Measurements from ENCODE around the gene SEPTIN2. TPM values are rescaled to one million over a fixed set of nuclear protein-coding genes. Genes with fewer than 3 reads are reported as not detected.
"Not testable (repeated sequence)": the region's sequence is repeated elsewhere in the genome, so short reads cannot be mapped to it uniquely, and the experiment has no call there.

Gene SEPTIN2
- total RNA-seq, 1 donor from 2014 or later, result 139 TPM

DNA sequence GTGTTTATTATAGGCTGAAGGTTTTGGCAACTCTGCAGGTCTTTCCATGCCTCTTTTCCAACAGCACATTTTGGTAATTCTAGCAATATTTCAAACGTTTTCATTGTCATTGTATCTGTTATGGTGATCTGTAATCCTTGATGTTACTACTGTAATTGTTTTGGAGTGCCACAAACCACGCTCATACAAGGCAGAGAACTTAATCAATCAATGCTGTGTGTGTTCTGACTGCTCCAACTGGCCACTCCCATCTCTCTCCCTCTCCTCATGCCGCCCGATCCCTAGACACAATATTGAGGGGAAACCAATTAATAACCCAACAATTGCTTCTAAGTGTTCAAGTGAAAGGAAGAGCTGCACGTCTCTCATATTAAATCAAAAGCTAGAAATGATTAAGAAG lies 33.2 kb upstream of the SEPTIN2 start:
- DNase-seq (no peak), ATAC-seq (ENCODE audit: poor library complexity) (no peak)
- intact Hi-C loops (cut with DNase I), result no loop called here

DNA sequence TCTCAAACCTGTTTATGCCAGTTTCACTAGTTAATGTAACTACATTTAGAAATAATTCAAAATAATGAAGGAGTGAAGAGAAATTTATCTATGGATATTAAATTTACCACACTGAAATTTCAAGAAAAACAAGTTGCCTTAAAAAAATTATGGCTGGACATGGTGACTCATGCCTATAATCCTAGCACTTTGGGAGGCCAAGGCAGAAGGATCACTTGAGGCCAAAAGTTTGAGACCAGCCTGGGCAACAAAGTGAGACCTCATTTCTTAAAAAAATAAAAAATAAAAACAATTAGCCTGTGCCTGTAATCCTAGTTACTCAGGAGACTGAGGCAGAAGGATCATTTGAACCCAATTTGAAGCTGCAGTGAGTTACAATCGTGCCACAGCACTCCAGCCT lies 30.1 kb upstream of the SEPTIN2 start:
- no peak for DNase-seq
- no peak for ATAC-seq (ENCODE audit: poor library complexity)
- intact Hi-C loops (cut with DNase I), result no loop called here

DNA sequence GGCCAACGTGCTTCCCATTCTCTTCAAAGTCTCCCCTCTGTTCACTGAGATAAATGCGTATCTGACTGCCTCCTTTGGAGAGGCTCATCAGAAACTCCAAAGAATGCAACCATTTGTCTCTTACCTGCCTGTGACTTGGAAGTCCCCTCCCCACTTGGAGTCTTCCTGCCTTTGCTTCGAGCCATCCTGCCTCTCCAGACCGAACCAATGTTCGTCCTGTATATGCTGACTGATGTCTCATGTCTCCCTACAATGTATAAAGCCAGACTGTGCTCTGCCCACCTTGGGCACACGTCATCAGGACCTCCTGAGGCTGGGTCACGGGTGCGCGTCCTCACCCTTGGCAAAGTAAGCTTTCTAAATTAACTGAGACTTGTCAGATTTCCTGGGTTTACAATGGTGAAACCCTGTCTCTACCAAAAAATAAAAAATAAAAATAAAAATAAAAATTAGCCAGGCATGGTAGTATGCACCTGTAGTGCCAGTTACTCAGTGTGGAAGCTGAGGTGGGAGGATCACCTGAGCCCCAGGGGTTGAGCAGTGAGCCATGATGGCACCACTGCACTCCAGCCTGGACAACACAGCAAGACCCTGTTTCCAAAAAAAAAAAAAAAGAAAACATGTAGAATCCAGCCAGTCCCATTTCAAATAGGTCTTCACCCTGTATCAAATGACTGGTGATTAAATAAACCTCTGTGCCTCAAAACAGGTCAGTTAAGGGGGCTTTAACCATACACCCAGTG lies 29.2 kb upstream of the SEPTIN2 start:
- intact Hi-C loops (cut with DNase I), result no loop called here
- ATAC-seq (ENCODE audit: poor library complexity) (no peak), DNase-seq (no peak)

DNA sequence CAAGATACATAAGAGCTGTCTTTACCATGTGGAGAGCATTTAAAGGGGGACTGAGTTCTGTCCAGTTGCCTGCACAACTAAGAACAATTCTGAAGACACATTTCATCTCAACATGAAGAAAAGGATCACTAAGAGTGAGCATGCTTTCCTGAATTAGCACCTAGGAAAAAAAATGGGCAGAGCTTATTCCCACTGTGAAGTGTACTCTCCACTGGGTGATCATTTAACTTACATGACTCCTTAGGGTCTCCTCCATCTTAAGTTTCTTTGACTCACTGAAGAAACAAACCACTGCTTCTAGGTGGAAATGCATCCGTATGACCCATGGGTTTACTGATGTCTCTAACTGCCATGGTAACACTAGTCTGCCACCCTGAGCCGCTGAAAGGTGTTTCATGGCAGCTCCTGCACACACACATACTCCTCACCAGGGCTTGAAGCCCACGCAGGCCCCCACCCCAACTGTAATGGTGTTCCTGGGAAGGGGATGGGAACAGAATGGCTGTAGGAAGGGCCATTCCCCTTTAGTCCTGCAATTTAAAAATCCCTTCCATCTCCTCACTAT lies 27.3 kb upstream of the SEPTIN2 start:
- intact Hi-C loops (cut with DNase I), result no loop called here
- no peak for DNase-seq
- ATAC-seq (ENCODE audit: poor library complexity), result no peak

DNA sequence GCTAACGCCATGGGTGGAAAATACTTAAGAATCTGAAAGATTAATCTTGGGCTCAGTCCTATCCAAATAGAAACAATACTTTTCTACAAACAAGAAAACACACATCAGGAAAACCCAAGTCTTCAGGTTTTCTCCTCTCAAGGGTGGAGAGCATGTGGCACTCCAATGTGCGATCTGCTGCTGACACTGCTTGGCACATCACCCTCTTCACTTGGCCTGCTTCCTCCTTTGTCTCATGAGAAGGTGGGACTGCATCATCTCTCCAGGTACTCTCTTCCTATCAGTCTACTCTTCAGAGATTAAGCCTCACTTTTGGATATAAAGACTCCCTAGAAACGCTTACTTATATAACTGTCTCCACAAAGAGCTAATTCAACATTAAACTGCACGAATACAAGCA lies 26.7 kb upstream of the SEPTIN2 start:
- ATAC-seq (ENCODE audit: poor library complexity) (peak; percentile 45), DNase-seq (no peak)
- intact Hi-C loops (cut with DNase I), result no loop called here

DNA sequence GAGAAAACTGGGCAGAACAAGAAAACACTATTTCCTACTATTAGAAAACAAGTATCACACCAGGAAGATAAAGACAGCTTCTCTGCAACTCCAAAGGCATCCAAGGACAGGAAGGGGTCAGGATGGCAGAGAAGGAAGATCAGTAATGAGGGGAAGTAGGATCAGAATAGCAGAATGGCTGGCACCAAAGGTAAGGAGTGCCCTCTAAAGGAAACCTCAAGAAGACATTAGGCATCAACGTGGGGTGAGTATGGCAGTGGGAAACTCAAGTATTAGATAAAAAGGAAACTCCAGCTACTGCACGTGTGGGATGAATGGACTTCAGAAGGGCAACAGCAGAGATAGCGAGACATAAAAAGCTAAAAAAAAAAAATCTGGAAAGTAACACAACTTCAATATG lies 26.1 kb upstream of the SEPTIN2 start:
- no peak for ATAC-seq (ENCODE audit: poor library complexity)
- intact Hi-C loops (cut with DNase I), result no loop called here
- DNase-seq, result no peak

DNA sequence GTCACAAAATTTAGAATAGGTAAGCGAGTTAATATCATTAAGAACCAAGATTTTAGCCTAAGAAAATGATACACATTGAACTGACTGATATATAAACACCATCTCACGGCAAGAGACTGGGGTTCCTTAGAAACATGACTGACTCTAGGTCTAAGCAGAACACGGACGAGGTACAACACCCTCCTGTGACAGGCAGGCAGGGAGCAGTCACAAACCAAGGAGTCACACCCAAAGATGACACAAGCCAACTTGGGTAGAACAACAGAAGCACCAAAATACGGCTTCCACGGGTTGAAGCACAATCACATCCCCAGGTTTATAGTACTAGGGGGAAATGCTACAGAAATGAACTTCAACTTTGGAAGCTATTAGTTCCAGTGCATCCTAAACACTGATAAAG lies 24.6 kb upstream of the SEPTIN2 start:
- ATAC-seq (ENCODE audit: poor library complexity), result no peak
- intact Hi-C loops (cut with DNase I), result no loop called here
- no peak for DNase-seq

DNA sequence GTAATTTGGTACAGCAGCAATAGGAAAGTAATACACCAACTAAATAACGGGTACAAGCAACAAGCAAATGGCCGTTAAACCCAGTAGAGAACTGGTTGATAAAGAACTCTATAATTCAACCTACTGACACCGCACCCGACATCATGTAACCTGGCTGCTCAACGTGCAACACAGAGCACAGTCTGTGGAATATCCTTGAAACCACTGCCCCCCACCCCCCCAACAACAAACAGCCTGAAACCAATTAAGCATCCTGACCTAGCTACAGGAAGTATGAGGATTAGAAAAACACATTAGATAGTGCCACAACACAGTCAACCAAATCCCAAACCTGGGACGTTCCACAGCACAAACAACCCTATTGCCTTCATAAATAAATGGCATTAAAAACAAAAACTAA lies 23.7 kb upstream of the SEPTIN2 start:
- ATAC-seq (ENCODE audit: poor library complexity) (no peak), DNase-seq (no peak)
- intact Hi-C loops (cut with DNase I), result no loop called here

DNA sequence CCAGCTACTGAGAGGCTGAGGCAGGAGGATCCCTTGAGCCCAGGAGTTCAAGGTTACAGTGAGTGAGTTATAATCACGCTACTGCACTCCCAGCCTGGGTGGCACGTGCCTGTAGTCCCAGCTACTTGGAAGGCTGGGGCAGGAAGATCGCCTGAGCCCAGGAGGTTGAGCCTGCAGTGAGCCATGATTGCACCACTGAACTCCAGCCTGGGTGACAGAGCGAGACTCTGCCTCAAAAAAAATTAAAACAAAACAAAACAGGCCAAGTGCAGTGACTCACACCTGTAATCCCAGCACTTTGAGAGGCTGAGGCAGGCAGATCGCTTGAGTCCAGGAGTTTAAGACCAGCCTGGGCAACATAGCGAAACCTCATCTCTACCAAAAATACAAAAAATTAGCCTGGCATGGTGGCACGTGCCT lies 22.3 kb upstream of the SEPTIN2 start:
- DNase-seq; ATAC-seq (ENCODE audit: poor library complexity); intact Hi-C loops (cut with DNase I): not testable (repeated sequence)

DNA sequence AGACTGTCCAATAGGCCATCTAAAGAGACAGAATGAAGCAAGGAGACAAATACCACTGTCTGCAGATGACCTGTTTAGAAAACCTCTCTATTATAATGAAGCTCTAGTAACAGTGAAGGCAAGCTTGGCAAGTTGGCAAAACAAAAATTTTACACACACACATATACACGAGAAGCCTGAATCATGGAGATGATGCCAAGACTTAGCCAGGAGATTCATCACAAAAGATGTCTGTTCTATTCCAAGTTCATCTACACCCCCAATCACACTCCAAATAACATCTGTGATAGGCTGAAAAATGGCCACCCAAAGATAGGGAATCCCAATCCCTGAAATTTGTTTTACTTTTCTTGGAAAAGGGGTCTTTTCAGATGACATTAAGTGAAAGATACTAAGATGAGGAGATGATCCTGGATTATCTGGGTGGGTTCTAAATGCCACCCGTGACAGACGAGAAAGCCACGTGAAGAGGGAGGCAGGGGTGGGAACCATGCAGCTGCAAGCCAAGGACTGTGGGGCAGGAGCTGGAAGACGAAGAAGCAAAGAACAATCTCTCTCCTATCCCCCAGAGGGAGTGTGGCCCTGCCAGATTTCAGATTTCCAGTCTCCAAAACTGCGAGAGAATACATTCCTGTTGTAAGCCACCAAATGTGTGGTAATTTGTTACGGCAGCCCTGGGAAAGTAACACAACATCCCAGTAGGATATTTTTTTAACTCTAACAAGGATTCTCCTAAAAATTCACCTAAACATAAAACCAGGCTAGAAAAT lies 20.2 kb upstream of the SEPTIN2 start:
- ATAC-seq (ENCODE audit: poor library complexity) (peak; percentile 38), DNase-seq (no peak)
- intact Hi-C loops (cut with DNase I), result no loop called here

DNA sequence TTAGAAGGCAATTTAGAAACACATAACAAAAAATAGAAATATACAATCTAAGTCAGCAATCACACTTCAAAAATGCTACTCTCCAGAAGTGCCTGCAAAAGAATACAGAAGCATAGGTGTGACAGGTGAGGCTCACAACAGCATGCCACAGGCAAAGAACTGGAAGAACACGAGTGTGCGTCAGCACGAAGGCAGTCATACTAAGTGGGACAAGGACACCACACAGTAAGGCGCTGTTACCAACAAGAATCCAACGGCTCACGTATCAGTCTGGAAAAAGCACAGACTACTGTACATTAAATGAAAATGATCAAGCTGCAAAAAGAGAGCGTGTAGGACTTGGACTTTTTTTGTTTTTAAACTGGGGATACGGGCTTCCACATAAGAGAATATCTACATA lies 19.0 kb upstream of the SEPTIN2 start:
- intact Hi-C loops (cut with DNase I), result no loop called here
- ATAC-seq (ENCODE audit: poor library complexity), result no peak

DNA sequence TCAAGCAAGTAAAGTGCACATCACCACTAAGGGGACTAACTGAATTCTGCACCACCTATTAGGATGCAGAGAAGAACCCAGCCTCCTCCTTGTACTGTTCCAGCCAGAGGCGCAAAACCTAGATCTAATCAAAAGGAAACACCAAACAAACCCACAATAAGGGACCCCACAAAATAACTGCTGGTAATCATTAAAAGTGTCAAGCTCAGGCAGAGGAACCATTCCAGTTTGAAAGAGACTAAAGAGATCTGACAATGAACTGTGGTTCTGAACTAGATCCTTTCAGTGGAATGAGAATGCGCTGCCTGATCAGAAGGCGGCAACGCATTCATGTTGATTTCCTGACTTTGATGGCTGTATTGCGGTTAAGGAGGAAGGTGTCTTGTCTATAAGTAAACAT lies 17.1 kb upstream of the SEPTIN2 start:
- DNase-seq (no peak), ATAC-seq (ENCODE audit: poor library complexity) (no peak)
- intact Hi-C loops (cut with DNase I), result no loop called here

More for the DNA sequence above, 19.0 kb upstream of the SEPTIN2 start:
- DNase-seq, result no peak

DNA sequence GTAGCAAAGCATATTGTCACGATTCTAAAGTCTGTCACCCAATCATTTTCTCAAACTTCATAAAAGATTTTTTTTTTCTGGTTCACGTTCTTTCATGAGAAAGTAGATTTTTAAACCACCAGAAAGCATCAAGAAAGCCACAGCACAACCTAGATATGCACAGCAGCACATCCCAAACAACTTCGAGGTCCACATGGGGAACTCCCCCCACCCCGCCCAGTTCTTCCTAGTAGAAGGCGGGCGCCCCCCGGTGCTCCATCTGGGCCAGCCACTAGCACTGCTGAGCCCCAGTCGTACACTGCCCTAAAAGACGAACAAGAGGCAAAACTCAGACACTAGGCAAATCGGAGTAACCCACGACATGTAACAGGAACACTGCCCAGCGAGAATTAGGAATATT lies 15.7 kb upstream of the SEPTIN2 start:
- ATAC-seq (ENCODE audit: poor library complexity) (no peak), DNase-seq (no peak)
- intact Hi-C loops (cut with DNase I), result no loop called here

DNA sequence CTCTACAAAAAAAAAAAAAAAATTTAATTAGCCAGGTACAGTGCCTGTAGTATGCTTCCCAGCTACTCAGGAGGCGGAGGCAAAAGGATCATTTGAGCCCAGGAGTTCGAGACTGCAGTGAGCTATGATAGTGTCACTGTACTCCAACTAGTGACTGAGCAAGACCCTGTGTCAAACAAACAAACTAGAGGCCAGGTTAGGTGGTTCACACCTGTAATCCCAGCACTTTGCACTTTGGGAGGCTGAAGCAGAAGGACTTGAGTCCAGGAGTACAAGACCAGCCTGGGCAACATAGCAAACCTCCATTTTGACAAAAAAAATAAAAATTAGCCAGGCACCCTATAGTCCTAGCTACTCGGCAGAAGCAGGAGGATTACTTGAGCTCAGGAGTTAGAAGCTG lies 13.6 kb upstream of the SEPTIN2 start:
- intact Hi-C loops (cut with DNase I), result no loop called here
- DNase-seq (no peak), ATAC-seq (ENCODE audit: poor library complexity) (no peak)

DNA sequence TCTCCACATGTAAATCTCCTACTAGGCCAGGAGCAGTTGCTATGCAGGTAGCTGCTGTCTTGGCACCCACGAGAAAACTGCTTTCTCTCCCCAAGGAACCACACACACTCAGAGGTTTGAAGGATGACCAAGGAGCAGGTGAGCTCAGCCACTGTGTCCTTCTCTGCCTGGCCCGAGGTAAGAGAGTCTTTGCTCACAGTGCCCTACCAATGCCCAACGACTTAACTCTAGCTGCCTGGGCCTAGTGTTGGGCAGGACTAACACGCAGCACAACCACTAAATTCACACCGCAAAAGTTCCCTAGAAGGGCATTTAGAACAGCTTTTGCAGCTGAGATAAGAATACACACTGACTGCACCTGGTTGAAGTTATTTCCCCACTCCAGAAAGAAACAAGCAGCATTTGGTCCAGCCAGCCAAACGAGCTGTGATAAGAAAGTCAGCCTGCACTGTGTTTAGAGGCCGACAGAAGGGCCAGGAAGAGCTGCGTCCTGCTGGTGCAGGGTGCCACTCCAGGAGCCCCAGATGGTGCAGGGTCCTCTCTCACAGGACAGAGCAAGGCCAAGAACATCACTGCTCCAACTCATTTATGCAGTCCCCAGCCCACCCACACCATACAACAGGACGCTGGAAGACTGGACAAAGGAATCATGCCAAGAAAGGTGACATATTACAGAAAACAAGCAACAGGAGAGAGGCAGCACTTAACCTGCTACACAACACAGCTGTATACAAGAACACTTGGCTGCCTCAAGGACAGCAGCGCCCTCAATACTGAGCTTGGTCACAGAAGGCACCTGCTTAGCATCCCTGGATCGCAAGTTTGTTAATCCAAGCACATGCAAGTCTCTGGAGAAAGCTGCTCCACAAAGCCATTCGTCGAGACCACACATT lies 12.7 kb upstream of the SEPTIN2 start:
- intact Hi-C loops (cut with DNase I), result no loop called here
- ATAC-seq (ENCODE audit: poor library complexity), result peak; percentile 64
- no peak for DNase-seq

DNA sequence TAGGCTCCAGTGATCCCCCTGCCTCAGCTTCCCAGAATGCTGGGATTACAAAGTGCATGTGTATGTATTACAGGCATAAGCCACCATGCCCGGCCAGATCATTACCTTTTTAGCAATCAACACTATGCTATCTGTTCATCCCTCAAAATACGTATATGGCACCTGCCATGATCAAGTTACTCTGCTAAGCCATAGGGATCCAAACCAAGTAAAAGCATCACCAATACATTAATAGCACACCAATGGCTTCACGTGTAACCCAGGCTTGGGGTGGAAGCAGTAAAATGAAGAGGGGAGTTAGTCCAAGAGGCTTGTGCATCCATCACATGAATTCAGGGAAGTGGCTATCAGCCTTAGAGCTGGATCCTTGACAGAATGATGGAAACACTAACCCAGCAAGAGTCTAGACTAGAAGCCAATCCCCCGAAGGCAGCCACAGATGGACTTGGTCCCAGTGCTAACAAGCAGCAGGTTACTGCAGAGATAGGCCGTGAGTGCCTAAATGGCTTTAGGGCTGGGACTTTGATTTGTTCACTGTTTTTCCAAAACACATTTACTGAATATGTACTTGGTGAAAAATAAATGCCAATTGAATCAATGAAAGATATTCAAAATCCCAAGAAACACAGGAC lies 11.6 kb upstream of the SEPTIN2 start:
- intact Hi-C loops (cut with DNase I), result no loop called here
- peak; percentile 40 for ATAC-seq (ENCODE audit: poor library complexity)
- no peak for DNase-seq

DNA sequence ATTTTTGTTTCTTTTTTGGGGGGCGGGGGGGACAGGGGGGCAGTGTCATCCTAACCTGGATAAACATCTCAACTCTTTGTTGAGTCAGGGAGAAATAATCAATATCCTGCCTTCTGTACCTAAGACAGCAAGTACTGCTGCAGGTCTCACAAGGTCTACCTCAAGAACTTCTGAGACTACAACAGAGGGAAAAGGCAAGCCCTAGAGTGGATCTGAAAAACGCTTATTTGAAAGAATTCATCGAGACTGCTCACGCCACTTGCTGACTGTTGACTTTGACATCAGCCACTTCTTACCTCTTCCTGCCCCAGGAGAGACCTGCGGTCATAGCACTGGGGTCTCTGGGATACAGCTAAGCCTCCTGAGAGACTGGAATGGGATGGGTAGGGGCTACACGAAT lies 8.7 kb upstream of the SEPTIN2 start:
- ATAC-seq (ENCODE audit: poor library complexity), result no peak
- intact Hi-C loops (cut with DNase I), result no loop called here
- DNase-seq, result no peak

DNA sequence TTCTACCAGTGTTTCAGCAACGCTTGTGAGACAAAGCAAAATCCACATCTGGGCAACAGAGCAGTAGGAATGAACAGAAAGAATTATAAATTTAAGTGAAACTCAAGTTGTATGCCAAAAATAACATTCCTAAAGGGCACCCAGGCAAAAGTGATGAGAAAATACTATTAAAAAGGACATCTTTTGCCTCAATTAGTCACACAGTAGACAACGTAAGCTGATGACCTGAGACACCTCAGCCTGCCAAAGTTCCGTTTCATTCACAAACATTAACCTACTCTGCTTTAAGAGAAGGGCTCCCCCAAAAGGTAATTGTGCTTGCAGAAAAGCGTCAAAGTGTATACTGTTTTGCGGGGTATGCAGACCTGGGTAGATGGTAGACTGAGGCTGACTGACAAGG lies 7.5 kb upstream of the SEPTIN2 start:
- intact Hi-C loops (cut with DNase I), result no loop called here
- DNase-seq (no peak), ATAC-seq (ENCODE audit: poor library complexity) (no peak)

Measured in Right ventricle myocardium superior (tissue), 1 donor.